ENCODE measurements around the gene NFYC.

DNA sequence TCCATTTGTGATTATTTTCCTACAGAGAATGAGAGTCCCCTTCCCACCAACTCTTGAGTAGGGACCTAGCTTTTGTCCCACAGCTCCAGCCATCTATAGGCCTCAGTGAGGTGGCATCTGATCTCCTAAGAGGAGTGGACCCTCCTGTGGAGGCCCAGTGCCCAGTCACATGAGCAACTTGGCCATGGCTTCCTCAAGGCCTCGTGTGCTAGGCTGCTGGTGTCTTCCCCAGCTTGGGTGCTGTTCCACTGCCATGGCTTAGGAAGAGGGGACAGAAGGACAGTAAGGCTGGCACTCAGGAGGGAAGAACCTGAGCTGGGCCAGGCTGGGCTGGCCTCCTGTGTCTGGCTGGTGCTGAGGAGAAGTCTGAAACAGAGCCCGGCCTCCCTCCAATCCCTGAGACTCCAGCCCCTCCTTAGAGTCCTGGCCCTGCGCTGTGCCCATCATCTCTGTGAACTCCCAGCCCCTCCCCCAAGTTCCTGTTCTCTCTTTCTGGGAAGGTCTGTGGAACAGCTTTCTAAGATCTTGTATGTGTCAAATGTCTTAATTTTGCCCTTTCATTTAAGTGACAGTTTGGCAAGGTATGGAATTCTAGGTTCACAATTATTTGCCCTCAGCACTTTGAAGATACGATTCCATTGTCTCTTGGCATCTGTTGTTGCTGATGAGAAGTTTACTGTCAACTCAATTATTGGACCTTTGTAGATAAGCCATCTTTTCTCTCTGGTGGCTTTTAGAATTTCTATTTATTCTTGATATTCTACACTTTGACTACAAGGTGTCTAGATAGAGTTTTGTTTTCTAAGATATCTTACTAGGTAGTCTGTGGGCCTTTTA lies 85.0 kb downstream of the NFYC start:
- TF ChIP-seq, protein P1, sequence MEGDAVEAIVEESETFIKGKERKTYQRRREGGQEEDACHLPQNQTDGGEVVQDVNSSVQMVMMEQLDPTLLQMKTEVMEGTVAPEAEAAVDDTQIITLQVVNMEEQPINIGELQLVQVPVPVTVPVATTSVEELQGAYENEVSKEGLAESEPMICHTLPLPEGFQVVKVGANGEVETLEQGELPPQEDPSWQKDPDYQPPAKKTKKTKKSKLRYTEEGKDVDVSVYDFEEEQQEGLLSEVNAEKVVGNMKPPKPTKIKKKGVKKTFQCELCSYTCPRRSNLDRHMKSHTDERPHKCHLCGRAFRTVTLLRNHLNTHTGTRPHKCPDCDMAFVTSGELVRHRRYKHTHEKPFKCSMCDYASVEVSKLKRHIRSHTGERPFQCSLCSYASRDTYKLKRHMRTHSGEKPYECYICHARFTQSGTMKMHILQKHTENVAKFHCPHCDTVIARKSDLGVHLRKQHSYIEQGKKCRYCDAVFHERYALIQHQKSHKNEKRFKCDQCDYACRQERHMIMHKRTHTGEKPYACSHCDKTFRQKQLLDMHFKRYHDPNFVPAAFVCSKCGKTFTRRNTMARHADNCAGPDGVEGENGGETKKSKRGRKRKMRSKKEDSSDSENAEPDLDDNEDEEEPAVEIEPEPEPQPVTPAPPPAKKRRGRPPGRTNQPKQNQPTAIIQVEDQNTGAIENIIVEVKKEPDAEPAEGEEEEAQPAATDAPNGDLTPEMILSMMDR (IDR thresholded peaks at IDR 0.05): no peak
- TF ChIP-seq POLR2A (IDR thresholded peaks at IDR 0.05) (no peak), POLR2AphosphoS5 (IDR thresholded peaks at IDR 0.05) (no peak)
